GM13976 (cell line): Measurements from ENCODE around the gene HPSE2.

Experiments
- DNase-seq: peaks from one replicate; pipeline ENCODE4 v3.0.0; 2012; ENCODE audit warnings: low spot score
- CTCF ChIP-seq: IDR thresholded peaks from 2 replicates; pipeline ENCODE4 v1.5.1; 2012; ENCODE audit warnings: borderline replicate concordance, mild to moderate bottlenecking; ENCODE audit not compliant: insufficient read depth; ENCODE audit errors: extremely low read depth, missing control alignments, control extremely low read depth
- in situ Hi-C: fragments of 300-500 bp; cut with MboI; formaldehyde crosslinking; loops from one replicate; pipeline ENCODE4 v1.12.0; 2022; ENCODE audit warnings: low sequenced_read_pairs, mixed read lengths, inconsistent platforms; ENCODE audit not compliant: unreplicated experiment

HPSE2 gene

GRCh38 chr10:99123336-99123735, 112.3 kb downstream of the HPSE2 start:
- DNase-seq: no peak
- no peak for TF ChIP-seq CTCF
- in situ Hi-C loops: no loop called here

GRCh38 chr10:99119258-99119748, 116.3 kb downstream of the HPSE2 start:
- no peak for DNase-seq
- in situ Hi-C loops: no loop called here
- TF ChIP-seq CTCF: no peak

GRCh38 chr10:99115703-99116102, 119.9 kb downstream of the HPSE2 start:
- in situ Hi-C loops: no loop called here
- no peak for DNase-seq
- TF ChIP-seq CTCF: no peak

GRCh38 chr10:99085358-99085757, 150.3 kb downstream of the HPSE2 start:
- in situ Hi-C loops: no loop called here
- DNase-seq: no peak
- TF ChIP-seq CTCF: no peak

GRCh38 chr10:99084161-99084560, 151.5 kb downstream of the HPSE2 start:
- no peak for DNase-seq
- in situ Hi-C loops: no loop called here
- no peak for TF ChIP-seq CTCF

- no peak for DNase-seq
- in situ Hi-C loops: no loop called here
- no peak for TF ChIP-seq CTCF
Observed at GRCh38 chr10:99080275-99080945, 155.2 kb downstream of the HPSE2 start.
